Jurkat, Clone E6-1 (cell line): Measurements from ENCODE around the gene CEBPG.

Source experiments
- DNase-seq: peaks from one replicate; pipeline ENCODE4 v3.0.0-alpha.2; 2011; ENCODE audit warnings: low read depth, low spot score
- H3K4me3 ChIP-seq: 2 replicates; pipeline ENCODE4 v1.5.1; 2011; ENCODE audit warnings: mild to moderate bottlenecking, low read length, control low read depth, moderate library complexity

Gene CEBPG

DNA sequence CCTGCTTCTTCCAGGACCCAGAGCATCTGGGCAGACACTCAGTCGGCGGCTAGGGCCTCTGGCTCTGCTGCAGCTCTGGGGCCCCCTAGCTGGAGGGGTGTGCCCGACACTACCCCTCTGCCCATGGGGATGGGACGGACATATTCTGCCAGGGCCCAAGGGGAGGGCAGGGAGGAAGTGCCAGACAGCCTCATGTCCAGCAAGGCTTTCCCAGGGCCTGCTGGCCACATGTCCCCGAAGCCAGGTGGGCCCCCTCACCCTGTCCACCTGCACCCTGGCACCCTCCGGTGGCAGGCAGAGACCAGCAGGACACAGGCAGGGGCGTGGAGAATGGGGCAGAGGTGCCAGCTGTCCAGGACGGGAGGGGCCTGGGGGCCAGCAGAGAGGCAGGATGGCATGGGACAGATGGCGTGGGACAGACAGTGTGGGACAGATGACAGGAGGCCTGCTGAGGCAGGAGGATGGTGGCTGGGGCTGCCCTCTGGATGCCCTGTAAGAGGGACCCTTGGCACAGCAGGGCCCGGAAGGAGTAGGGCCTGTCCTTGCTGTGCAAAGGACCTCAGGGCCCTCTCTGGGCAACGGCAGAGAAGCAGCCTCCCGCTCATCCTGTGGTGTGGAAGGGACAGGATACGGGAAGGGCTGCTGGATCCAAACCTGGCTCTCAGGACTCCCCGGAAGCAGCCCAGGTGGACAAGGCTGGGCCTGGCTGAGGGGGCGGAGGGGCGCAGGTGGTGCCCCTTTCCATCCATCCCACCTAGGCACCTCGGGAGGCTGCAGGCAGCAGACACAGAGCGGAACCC, 29.1 kb downstream of the CEBPG start:
- no peak for DNase-seq
- H3K4me3 ChIP-seq: no peak overlapping the region

DNA sequence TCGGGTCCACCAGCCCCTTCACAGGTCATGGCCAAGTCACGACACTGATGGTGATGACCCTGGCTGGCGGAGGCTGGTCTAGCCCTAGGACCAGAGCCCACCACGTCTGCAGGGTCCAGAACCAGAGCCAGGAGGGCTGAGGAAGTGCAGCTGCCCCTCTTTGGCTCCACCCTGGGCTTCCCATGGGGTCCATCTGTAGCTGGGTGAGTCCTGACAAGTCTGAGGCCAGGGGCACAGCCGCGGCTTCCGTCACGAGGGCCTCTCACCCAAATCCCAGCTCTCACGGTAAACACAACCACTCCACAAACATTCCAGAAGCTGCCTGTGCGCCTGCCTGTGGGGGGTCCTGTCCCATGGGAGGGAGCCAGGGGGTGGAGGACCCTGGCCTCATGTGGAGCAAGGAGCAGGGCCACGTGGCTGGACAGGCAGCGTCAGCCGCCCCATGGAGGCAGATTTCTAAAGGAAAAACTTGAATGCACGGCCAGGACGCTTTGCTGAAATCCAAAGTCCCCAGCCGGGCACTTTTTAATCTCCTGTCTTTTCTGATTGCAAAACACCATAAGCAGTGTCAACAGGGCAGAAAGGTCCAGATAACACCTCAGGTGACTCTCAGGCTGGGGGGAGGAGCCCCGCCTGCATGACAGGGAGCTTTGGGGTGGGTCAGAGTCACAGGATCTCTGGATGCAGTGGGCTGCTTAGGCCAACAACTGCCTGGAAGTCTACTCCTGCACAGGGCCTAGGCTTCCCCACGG, 29.9 kb downstream of the CEBPG start:
- no peak overlapping the region for H3K4me3 ChIP-seq
- no peak for DNase-seq

DNA sequence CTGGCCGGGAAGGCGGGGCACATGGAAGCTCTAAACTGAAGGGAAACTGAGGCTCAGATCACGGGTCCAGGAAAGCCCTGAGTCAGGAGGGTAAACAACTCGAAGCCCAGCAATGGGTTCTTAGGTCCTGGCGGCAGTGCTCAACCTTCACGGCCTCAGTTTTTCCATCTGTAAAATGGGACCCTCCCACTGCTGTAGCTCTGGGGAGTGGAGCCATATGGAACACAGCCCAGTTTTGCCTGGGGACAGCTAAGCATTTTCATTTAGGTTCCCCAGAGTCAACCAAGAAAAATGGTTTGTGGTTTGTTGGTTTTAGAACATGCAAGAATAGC, 30.4 kb downstream of the CEBPG start:
- H3K4me3 ChIP-seq: no peak overlapping the region

DNA sequence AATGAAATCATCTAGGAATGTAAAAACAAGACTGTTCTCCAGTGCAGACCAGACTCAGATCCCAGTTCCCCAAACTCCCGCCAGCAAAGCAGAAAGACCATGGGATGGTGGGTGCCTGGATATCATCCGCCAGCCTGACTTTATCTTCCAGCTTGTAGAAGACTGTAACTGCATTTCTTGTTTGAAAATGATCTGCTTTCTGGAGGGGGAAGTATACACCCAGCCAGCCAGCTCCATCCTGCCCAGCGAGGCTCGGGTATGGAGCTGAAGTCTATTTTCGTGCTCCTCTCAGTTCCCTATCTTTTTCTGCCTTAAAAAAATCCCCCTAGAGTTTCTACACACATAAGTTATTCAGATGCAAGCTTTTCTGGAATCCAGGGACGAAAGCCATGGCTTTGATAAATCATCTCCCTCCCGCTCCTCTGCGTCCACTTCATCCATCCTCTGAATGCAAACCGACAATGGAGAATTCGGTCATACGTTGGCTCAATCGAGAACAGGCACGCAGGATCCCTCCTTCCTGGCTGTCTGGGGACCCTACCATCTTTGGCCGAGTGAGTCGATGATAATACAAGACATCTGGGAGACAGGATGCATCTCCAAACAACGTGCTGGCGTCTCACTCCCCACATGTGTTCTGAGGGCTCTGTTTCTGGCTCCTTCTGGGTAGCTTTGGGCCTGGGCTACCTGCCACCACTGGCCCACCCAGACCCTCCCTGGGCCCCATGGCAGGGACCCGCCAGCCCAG, 31.2 kb downstream of the CEBPG start:
- DNase-seq: no peak

More for the DNA sequence above, 30.4 kb downstream of the CEBPG start:
- no peak for DNase-seq

DNA sequence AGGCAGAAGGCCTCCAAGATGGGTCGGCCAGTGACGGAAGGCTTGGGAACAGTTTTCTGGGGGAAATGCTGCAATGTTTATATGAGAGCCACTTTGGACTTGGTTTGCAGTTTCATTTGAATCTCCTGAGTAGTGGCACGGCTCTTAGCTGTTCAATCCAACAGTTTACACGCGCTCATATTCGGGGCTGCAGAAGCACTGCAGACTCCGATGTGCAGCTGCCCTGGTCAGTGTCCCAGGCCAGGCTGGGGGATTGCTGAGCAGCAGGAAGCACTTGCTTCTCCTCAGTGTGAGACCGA, 31.7 kb downstream of the CEBPG start:
- no peak overlapping the region for H3K4me3 ChIP-seq
- DNase-seq: no peak

More for the DNA sequence above, 31.2 kb downstream of the CEBPG start:
- H3K4me3 ChIP-seq: no peak overlapping the region

DNA sequence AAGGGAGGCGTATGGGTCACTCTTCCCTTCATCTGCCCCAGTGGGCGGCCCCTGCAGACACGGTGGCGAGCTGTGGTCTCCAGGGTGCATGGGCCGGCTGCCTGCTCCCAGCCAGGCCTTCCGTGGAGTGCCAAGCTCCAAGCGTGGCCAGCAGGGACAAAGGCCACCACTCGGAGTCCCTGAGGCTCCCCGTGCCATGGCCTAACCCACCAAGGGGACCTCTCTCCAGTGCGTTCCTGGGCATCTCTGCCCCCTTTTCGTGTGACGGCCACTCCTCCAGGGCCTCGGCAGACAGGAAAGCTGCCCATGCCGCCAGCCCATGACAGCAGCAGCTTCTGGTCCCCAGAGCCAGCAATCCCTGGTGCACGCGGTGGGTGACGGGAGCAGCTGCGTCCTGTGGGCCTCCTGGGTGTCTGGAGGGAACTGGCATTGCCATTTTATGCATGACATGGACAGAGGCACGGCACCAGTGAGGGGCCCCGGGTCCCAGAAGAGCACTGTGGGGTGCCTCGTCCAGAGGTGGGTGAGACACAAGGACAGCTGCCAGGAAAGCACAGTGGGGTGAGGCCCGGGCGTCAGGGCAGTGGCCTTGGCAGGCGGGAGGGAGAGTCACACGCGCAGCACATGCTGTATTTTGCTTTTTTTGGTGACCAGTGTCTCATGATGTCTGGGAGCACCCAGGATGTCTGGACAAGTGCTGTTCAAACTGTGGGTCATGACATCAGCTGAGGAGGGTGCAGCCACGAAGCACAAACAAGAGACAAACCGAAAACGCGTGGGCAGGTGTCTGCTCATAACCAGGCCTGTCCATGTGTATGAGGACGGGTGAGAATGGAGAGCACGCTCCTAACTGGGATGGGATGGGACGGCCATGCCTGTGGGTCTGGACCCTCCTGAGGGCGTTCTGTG, 32.3 kb downstream of the CEBPG start:
- DNase-seq: no peak
- no peak overlapping the region for H3K4me3 ChIP-seq

DNA sequence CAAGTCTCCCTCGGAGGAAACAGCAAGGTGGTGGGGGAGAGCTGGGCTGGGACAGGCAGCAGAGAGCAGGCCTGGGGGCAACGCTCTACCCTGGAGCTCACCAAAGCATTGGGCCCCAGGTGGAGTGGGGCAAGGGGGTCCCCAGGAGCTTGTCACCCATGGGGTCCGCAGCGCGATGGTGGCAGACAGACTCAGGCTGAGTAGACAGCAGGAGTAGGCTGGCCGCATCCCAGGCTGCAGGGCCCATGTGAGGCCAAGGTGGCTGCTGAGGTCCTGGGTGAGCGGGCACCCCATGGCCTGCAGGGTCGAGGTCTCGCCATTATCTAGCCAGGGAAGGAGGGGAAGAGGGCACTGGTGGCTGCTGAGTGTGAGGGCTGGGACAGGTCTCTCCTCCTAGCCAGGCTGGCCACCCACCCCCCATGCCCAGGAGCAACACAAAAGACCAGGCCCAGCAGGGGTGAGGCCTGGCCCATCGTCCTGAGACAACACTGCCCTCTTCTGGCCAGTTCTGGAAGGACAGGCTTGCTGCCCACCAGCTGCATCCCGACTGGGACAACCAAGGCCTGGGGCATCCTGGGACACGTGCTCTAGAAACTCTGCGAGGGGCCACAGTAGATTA, 33.1 kb downstream of the CEBPG start:
- H3K4me3 ChIP-seq: no peak overlapping the region
- peak; percentile 24 for DNase-seq

DNA sequence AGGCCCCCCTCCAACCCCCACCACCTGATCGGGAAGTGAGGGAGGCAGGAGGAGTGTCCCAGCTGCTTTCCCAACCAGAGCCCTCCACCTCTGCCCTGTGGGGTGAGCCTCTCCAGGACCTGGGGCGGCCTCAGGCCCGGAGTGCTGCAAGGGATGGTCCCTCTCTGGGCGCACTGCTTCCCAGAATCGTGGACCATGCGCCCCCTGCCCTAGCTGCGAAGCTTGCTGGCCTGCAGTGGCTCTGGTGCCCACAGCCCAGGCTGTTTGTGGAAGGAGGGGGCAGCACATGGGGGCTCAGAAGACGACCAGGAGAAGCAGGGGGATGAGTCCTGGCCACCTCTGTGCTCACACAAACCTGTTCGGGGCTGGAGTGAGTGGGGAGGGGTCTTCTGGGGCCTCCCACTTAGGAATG, 33.6 kb downstream of the CEBPG start:
- no peak for DNase-seq
- no peak overlapping the region for H3K4me3 ChIP-seq

DNA sequence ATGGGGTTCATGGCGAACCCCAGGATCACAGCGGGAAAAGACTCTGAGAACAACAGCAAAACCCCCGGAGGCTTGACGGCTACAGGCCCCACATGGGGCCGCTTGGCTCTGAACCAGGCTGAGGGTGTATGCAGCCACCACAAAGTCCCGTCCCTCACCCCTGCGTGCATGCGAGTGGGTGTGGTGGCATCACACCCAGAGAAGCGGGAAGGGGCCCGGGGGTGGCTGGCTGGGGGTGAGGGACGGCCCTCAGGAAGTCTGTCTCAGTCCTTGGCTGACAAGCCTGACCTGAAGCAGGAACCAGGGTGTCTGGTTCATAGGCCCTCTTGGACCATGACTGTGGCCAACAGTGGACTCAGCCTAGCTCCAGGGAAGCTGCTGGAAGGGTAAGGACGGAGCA, 34.2 kb downstream of the CEBPG start:
- no peak for DNase-seq
- no peak overlapping the region for H3K4me3 ChIP-seq

DNA sequence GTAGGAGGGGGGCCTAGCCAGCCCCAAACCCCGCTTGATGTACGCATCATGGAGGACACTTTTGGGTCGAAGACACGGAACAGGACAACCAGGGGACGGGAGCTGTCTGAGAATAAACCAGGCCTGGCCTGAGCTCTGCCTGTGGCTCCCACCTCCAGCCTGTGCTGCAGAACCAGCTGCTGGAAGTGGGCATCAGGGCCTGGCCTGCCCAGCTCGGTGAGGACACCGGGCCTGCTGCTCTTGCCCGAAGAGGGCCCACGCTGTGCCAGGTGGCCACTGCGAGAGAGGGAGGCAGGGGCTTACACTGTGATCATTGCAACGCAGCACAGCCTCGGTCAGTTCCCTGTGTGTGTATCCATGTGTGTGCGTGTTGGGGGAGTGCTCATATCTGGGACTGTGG, 34.6 kb downstream of the CEBPG start:
- no peak for DNase-seq
- H3K4me3 ChIP-seq: no peak overlapping the region

DNA sequence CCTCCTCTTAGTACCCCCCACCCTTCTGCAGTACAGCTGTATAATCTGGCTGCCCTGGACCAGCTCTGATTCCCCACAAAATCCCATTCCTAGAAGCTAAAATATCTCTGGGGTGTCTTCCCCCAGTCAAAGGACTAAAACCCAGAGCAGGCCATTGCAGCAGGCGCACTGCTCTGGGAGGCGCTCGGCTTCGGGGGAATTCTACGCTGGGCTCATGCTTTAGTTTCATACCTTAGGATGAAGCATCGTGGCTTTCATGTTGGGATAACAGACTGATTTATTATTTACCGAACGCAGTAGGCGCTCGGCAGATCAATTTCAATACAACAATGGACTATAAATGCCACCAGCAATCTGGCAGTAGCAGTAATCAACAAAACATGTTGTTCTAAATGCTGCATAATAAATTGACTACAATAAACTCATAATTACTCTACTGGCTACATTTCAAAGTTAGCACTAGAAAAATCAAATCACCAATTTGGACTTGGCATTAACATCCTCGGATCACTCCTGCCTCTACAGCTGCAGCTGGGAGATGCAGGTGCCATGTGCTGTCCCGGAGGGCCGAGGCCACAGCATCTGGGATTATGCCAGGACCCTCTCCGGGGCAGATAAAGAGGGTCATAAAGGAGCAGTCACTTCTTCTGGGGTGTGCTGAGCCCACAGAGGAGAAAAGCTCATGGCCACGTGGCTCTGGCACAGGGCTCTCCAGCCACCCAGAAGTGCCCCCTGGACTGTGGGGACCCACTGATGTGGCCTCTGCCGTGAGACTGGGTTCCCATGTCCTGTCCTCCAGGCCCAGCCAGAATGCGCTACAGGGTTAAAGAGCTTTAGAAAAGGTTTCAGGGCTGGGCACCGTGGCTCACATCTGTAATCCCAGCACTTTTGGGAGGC, 35.3 kb downstream of the CEBPG start:
- no peak for DNase-seq

DNA sequence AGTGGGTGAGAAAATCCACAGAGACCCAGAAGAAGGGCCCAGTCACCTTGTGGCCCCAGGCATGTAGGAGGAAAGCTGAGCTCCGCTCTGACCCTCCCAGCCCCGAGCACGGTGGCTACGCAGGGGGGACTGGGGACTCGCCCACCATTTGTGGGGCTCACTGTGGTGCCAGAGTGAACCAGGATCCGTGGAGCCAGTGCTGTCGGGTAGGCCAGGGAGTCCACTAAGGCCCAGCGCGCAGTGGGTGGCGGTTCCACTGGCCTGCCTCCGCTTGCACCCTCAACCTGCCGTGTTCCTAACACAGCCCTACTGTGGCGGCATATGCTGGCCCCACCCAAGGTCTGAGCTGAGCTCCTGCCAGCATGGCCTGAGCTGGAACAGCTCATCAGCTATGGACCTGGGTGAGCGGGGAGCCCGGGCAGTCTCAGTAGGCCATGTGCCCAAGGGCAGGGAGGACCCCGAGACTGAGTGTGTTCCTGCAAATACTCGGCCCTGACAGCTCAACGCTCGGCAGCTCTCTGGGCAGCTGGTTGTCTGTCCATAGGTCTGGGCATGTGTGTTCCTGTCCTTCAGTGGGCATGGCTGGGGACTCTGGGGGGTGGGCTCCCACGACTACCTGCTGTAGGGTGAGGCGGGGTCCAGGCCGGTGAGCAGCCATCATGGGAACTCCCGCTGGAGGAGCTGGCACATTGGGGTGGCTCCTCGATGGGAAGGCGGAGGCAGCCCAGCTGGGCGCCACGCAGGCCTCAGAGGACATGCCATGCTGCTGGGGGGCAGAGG, 36.6 kb downstream of the CEBPG start:
- no peak overlapping the region for H3K4me3 ChIP-seq
- no peak for DNase-seq

More for the DNA sequence above, 35.3 kb downstream of the CEBPG start:
- no peak overlapping the region for H3K4me3 ChIP-seq

DNA sequence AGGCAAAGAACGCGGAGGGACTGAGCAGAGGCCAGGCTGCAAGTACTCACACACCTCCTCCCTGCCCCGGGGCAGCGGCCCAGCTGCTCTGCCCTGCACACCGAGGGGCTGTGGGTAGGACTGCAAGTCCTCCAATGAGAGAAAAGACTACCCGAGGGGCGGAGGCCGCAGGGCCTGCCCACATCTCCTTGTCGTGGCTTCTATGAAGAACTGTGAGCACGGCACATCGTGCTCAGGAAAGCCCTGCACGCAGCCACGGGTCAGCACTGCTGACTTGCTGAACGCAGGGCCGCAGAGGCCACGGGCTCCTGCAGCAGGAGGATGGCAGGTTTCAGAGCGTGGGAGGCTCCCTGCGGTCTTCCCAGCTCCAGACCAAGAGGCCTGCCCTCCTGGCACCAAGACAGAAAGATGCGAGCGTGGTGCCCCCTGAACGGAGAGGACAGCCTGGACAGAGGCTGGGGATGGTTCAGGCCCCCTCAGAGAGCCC, 37.4 kb downstream of the CEBPG start:
- DNase-seq: no peak
- H3K4me3 ChIP-seq: no peak overlapping the region

DNA sequence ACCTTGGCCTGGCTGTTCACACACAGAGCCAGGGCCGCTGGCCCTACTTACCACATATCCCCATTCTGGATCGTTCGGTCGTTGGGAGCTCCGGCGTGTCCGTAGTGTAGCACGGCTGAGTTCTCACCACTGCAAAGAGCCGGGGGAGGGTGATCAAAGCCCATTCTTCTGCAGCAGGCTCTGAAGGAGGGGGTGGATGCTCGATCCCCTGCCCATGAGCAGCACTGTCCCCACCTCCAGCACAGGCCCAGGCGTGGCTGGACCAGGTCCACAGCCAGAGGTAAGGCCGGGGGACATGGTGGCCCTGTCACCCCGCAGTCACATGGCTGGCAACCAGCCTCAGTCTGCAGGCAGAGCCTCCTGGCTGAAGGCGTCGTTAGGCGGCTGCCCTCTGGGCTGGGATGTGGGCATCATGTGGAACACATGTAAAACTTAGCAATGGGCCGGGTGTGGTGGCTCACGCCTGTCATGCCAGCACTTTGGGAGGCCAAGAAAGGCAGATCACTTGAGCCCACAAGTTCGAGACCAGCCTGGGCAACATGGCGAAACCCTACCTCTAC, 38.2 kb downstream of the CEBPG start:
- no peak for DNase-seq
- H3K4me3 ChIP-seq: no peak overlapping the region

DNA sequence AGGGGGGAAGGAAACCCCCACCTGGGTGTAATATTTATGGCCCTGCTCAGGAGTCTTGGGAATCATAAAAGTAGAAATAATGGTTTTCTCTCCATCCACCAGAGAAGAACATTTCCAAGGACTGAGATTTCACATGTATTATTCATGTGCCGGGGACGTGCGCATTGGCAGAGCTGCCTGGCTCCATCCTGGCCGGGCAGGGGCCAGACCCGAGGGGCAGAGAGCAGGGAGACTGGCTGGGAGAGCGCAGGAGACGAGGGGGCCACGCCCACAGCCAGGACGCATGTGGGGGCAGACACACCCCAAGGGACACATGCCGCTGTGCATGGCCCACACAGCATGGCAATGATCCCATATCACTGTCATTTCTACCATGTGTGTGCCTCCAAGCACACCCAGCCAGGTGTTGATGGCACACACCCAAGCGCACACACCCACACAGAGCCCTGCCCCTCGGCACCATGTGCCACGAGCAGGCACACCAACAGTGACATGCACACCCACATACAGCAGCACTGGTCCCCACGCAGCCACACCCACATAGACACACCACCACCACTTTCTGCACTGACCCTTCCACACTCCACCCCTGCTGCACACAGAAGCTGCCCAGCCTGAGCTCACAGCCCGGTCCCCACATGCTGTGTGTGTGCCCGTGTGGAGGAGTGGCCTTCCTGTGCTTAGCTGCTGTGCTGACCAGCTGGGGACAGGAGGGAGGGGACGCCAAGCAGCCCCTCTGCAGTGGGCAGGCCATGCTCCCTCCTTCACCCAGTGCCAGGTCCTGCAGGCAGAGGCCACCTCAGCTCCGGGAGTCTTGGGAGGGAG, 39.3 kb downstream of the CEBPG start:
- H3K4me3 ChIP-seq: no peak overlapping the region
- DNase-seq: no peak

DNA sequence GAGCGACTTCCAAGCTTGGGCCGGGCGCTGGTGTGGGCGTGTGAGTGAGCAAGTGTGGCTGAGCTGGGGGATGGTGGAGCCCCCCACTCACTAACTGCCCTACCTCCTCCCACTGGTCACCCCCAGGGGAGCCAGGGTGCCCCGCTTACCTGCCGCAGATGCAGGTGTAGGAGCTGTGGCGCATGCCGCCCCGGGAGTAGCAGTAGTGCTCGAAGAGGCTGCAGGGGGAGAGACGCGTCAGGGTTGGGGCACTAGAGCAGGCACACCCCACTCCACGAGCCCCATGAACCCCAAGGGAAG, 39.9 kb downstream of the CEBPG start:
- no peak for DNase-seq
- H3K4me3 ChIP-seq: no peak overlapping the region
